ENCODE measurements around the gene HS2ST1. TPM values are rescaled to one million over a fixed set of nuclear protein-coding genes. Genes with fewer than 3 reads are reported as not detected.

The HS2ST1 gene
- total and polyA plus RNA-seq, 2 experiments from 2014 or later, result 6.7 to 17.1 TPM

DNA sequence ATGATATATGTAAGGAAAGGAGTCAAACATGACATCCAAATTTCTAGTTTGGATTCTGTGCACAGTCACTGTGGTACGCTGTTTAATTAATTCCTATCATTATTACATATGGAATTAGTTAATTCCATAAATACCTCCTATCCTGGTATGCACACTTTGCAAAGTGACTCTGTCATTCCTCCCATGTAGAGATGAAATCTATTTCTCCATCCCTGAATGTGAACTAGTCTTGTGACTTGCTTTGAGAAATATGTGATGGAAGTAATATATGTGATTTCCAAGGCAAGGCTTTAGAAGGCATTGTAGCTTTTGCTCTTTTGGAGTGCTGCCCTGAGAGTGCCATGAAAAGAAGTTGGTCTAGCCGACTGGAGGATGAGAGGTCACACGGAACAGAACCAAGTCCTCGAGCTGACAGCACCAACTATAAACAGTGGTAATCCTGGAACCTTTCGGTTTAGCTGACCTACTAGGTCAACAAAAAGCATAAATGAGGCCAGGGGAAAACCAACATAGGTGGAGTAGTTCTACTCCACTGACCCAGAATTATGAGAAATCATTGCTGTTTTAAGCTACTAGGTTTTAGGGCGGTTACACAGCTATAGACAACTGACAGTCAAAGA is 2.0 kb upstream of the HS2ST1 start:
- Mint-ChIP-seq H3K36me3 (ENCODE audit: low read depth) (peaks cover 25% of the 10 kb centered on the region), H3K4me1 (peaks cover 21% of the 10 kb centered on the region), H3K27me3 (ENCODE audit: insufficient read depth, low read depth, poor library complexity) (peaks cover 2% of the 10 kb centered on the region), H3K27ac (no peak overlapping the region), H3K4me3 (no peak overlapping the region), H3K9me3 (no peaks in the 10 kb centered on the region)
- no peak overlapping the region for H3K27ac ChIP-seq (ENCODE audit: low read depth)
- TF ChIP-seq POLR2AphosphoS5 (IDR thresholded peaks at IDR 0.05; ENCODE audit: low read depth), result no peak
- TF ChIP-seq ZNF331 (CRISPR knock-in tag; IDR thresholded peaks at IDR 0.05; ENCODE audit: low read depth), result no peak
- no peak for TF ChIP-seq CTCF (conservative IDR thresholded peaks at IDR 0.05; ENCODE audit: low read depth in 2 of 2)
- TF ChIP-seq ETS1 (IDR thresholded peaks at IDR 0.05), result no peak
- TF ChIP-seq CREB1 (CRISPR knock-in tag; IDR thresholded peaks at IDR 0.05; ENCODE audit: low read depth), result no peak
- no peak for TF ChIP-seq JUNB (IDR thresholded peaks at IDR 0.05; ENCODE audit: unreplicated experiment)
- TF ChIP-seq EZH2phosphoT487 (IDR thresholded peaks at IDR 0.05; ENCODE audit: unreplicated experiment), result no peak
- TF ChIP-seq REST (IDR thresholded peaks at IDR 0.05; ENCODE audit: unreplicated experiment), result no peak
- H3K27me3 ChIP-seq (ENCODE audit: insufficient read depth), result no peaks in the 10 kb centered on the region
- peak overlapping the region; percentile 90 for H3K4me2 ChIP-seq
- H3K36me3 ChIP-seq (ENCODE audit: insufficient read depth), result no peaks in the 10 kb centered on the region
- no peak for ATAC-seq
- DNase-seq (ENCODE audit: low spot score), result no peak
- H3K9me2 ChIP-seq (ENCODE audit: insufficient read depth), result no peaks in the 10 kb centered on the region
- peaks cover 85% of the 10 kb centered on the region for H3K79me2 ChIP-seq (replicated peaks; ENCODE audit: insufficient read depth)
- peaks cover 10% of the 10 kb centered on the region for H3K4me1 ChIP-seq (ENCODE audit: insufficient read depth)
- no peaks in the 10 kb centered on the region; the same call in 1 of the 2 replicates for H3F3A ChIP-seq (replicated peaks; ENCODE audit: low read depth)
- H2AFZ ChIP-seq, result no peak overlapping the region
- H4K20me1 ChIP-seq (replicated peaks; ENCODE audit: insufficient read depth), result peaks cover 38% of the 10 kb centered on the region
- peak overlapping the region; percentile 80 for H3K4me3 ChIP-seq
